IMR-90 (cell line): ENCODE results near the gene C13orf46. TPM values are rescaled to one million over a fixed set of nuclear protein-coding genes. Genes with fewer than 3 reads are reported as not detected.

Experiments
- BHLHE40 ChIP-seq: fragments of 150-350 bp; IDR thresholded peaks from 2 replicates; pipeline ENCODE4 v1.6.1; 2016; ENCODE audit warnings: mild to moderate bottlenecking, low read depth, low read length
- CEBPB ChIP-seq: IDR thresholded peaks from 2 replicates; pipeline ENCODE4 v1.6.1; 2012; ENCODE audit warnings: low read depth, low read length, improper control_type of control experiment
- CHD1 ChIP-seq: IDR thresholded peaks from 2 replicates; pipeline ENCODE4 v1.6.1; 2012; ENCODE audit warnings: low read depth, low read length, improper control_type of control experiment
- polyA plus RNA-seq, 3 experiments: library from polyadenylated mRNA; depleted of rRNA; stranded (reverse); fragments of >200 nt; gene quantifications; 2 replicates each; pipeline ENCODE4 v1.2.3, GENCODE V29; 2012; ENCODE audit warnings: low replicate concordance in 1 of 3
- total RNA-seq: library from RNA; depleted of rRNA; stranded (reverse); fragments of >200 nt; gene quantifications from 2 replicates; pipeline ENCODE4 v1.2.3, GENCODE V29; 2012

The C13orf46 gene
- total and polyA plus RNA-seq, 2 of the 4 experiments (the other 2 are of a cell fraction), result under 0.01 to 2.1 TPM

- TF ChIP-seq BHLHE40 (no peak), CEBPB (no peak), CHD1 (no peak)
These were observed 42.9 kb downstream of the C13orf46 start (continued) for GRCh38 chr13:113930671-113931637.
